SK-N-SH (cell line): Measurements from ENCODE around the gene ZFAND2A. TPM values are rescaled to one million over a fixed set of nuclear protein-coding genes. Genes with fewer than 3 reads are reported as not detected.

Source experiments
- CTCF ChIA-PET: fragments of 300-600, 350-600 bp; formaldehyde crosslinking; extraction: SDS; loops from one replicate; lab custom pipeline; 2021; lab: Yijun Ruan, JAX
- POLR2A ChIA-PET: fragments of 350-600 bp; sonication (Branson Sonifier 250); formaldehyde crosslinking; extraction: SDS; loops from one replicate; lab custom pipeline; 2020; ENCODE audit warnings: antibody characterized with exemption, inconsistent platforms; lab: Yijun Ruan, JAX
- DNase-seq: peaks from one replicate; pipeline ENCODE4 v3.0.0; 2012
- H2AFZ ChIP-seq: fragments of 200-600 bp; sonication (generic); 2 replicates; pipeline ENCODE4 v1.8.1; 2016; ENCODE audit warnings: antibody characterized with exemption, mild to moderate bottlenecking, low read depth
- H3F3A ChIP-seq: fragments of 200-600 bp; sonication (generic); replicated peaks from 2 replicates; pipeline ENCODE3; 2016; ENCODE audit warnings: antibody characterized with exemption, mild to moderate bottlenecking; ENCODE audit not compliant: insufficient read depth
- H3K27ac ChIP-seq, 2 experiments: fragments of 200-500 bp in 1 of 2; fragments of 200-600 bp in 1 of 2; sonication (Bioruptor generic) in 1 of 2; sonication (generic), shearing (Covaris generic) in 1 of 2; 2 replicates each; pipeline versions ENCODE4 v1.5.1 to v1.6.1; 2014 to 2016; ENCODE audit warnings: low read depth in 2 of 2, inconsistent platforms in 1 of 2, low read length in 1 of 2, mild to moderate bottlenecking in 1 of 2, mixed read lengths in 1 of 2
- H3K27me3 ChIP-seq: fragments of 200-600 bp; sonication (generic), shearing (Covaris generic); 2 replicates; pipeline ENCODE4 v1.6.1; 2016; ENCODE audit warnings: mixed run types; ENCODE audit not compliant: insufficient read depth
- H3K36me3 ChIP-seq, 2 experiments: fragments of 200-500 bp in 1 of 2; fragments of 200-600 bp in 1 of 2; sonication (Bioruptor generic) in 1 of 2; sonication (generic) in 1 of 2; replicated peaks in 1 of 2; 2 replicates each; pipeline versions ENCODE3 to v1.5.1; 2014 to 2016; ENCODE audit warnings: low read length in 1 of 2, mild to moderate bottlenecking in 1 of 2; ENCODE audit not compliant: insufficient read depth in 2 of 2, control insufficient read depth in 1 of 2
- H3K4me1 ChIP-seq, 2 experiments: fragments of 200-500 bp in 1 of 2; fragments of 200-600 bp in 1 of 2; sonication (Bioruptor generic) in 1 of 2; sonication (generic), shearing (Covaris generic) in 1 of 2; 2 replicates each; pipeline versions ENCODE4 v1.5.1 to v1.6.1; 2014 to 2016; ENCODE audit warnings: low read depth in 1 of 2, low read length in 1 of 2, mixed run types in 1 of 2; ENCODE audit not compliant: insufficient read depth in 2 of 2, control insufficient read depth in 1 of 2
- H3K4me2 ChIP-seq: fragments of 200-600 bp; sonication (generic), shearing (Covaris generic); 2 replicates; pipeline ENCODE4 v1.6.1; 2017; ENCODE audit warnings: mixed run types
- H3K4me3 ChIP-seq, 2 experiments: fragments of 200-500 bp in 1 of 2; fragments of 200-600 bp in 1 of 2; sonication (Bioruptor generic) in 1 of 2; sonication (generic), shearing (Covaris generic) in 1 of 2; 2 replicates each; pipeline versions ENCODE4 v1.5.1 to v1.8.1; 2014 to 2016; ENCODE audit warnings: low read depth in 2 of 2, inconsistent platforms in 1 of 2, low read length in 1 of 2, mild to moderate bottlenecking in 1 of 2, mixed read lengths in 1 of 2, moderate library complexity in 1 of 2
- H3K79me2 ChIP-seq: fragments of 200-600 bp; sonication (generic); 2 replicates; pipeline ENCODE4 v1.8.1; 2017; ENCODE audit warnings: mild to moderate bottlenecking; ENCODE audit not compliant: insufficient read depth
- H3K9ac ChIP-seq: fragments of 200-600 bp; sonication (generic); 2 replicates; pipeline ENCODE4 v1.6.1; 2017; ENCODE audit warnings: mixed run types
- H3K9me2 ChIP-seq: fragments of 200-600 bp; sonication (generic); 2 replicates; pipeline ENCODE4 v1.6.1; 2017; ENCODE audit warnings: mixed run types
- H3K9me3 ChIP-seq: fragments of 200-600 bp; sonication (generic); 2 replicates; pipeline ENCODE4 v1.6.1; 2017; ENCODE audit warnings: mixed run types, mild to moderate bottlenecking, moderate library complexity
- H4K20me1 ChIP-seq: fragments of 200-600 bp; sonication (generic); 2 replicates; pipeline ENCODE4 v1.6.1; 2017; ENCODE audit warnings: mild to moderate bottlenecking, mixed run types; ENCODE audit not compliant: insufficient read depth
- EP300 ChIP-seq, 2 experiments: IDR thresholded peaks; 2 replicates each; pipeline versions ENCODE4 v1.4.0 to v1.6.1; 2012; ENCODE audit warnings: borderline replicate concordance in 1 of 2, low read depth in 1 of 2, low read length in 1 of 2
- EZH2phosphoT487 ChIP-seq: fragments of 200-600 bp; sonication (generic); IDR thresholded peaks from 2 replicates; pipeline ENCODE4 v1.6.1; 2017; ENCODE audit warnings: low read depth, mixed run types, mild to moderate bottlenecking, antibody characterized with exemption, moderate library complexity, borderline replicate concordance
- FOSL2 ChIP-seq: IDR thresholded peaks from 2 replicates; pipeline ENCODE4 v1.4.0; 2012; ENCODE audit warnings: low read depth, mild to moderate bottlenecking, moderate library complexity, borderline replicate concordance
- FOXM1 ChIP-seq: IDR thresholded peaks from 2 replicates; pipeline ENCODE4 v1.4.0; 2012; ENCODE audit warnings: low read depth, mild to moderate bottlenecking
- GABPA ChIP-seq: IDR thresholded peaks from 2 replicates; pipeline ENCODE4 v1.4.0; 2012; ENCODE audit warnings: low read depth, mild to moderate bottlenecking
- GATA2 ChIP-seq: sonication (generic); formaldehyde crosslinking; IDR thresholded peaks from 2 replicates; pipeline ENCODE4 v1.5.0; 2020; ENCODE audit warnings: mild to moderate bottlenecking, missing genetic modification reagents
- MEF2A ChIP-seq: IDR thresholded peaks from 2 replicates; pipeline ENCODE4 v1.4.0; 2012; ENCODE audit warnings: low read depth, borderline replicate concordance
- MXI1 ChIP-seq: IDR thresholded peaks from 2 replicates; pipeline ENCODE4 v1.6.1; 2012; ENCODE audit warnings: mild to moderate bottlenecking, low read depth, low read length, improper control_type of control experiment
- NFIC ChIP-seq: IDR thresholded peaks from 2 replicates; pipeline ENCODE4 v1.4.0; 2012; ENCODE audit warnings: borderline replicate concordance
- NRF1 ChIP-seq: IDR thresholded peaks from 2 replicates; pipeline ENCODE4 v1.6.1; 2012; ENCODE audit warnings: low read depth, mild to moderate bottlenecking, low read length
- POLR2AphosphoS5 ChIP-seq: IDR thresholded peaks from 2 replicates; pipeline ENCODE4 v1.6.1; 2012; ENCODE audit warnings: low read depth, low read length
- RAD21 ChIP-seq: IDR thresholded peaks from 2 replicates; pipeline ENCODE4 v1.6.1; 2012; ENCODE audit warnings: mild to moderate bottlenecking, low read length
- RXRA ChIP-seq: IDR thresholded peaks from 2 replicates; pipeline ENCODE4 v1.4.0; 2012; ENCODE audit warnings: low read depth, mild to moderate bottlenecking, borderline replicate concordance
- SMC3 ChIP-seq: IDR thresholded peaks from 2 replicates; pipeline ENCODE4 v1.6.1; 2012; ENCODE audit warnings: low read depth, low read length, improper control_type of control experiment
- USF2 ChIP-seq: fragments of 150-350 bp; IDR thresholded peaks from 2 replicates; pipeline ENCODE4 v1.6.1; 2017; ENCODE audit warnings: antibody characterized with exemption, low read length, low read depth, borderline replicate concordance
- WGBS: methylation state at CpG from one replicate; pipeline ENCODE4 v1.1.6; 2017; ENCODE audit warnings: low lambda C conversion rate; 5-methylcytosine and 5-hydroxymethylcytosine counted together
- polyA plus RNA-seq, 3 experiments: library from polyadenylated mRNA; depleted of rRNA; stranded (reverse); fragments of >200 nt; gene quantifications; 2 replicates each; pipeline ENCODE4 v1.2.3, GENCODE V29; 2012
- TF ChIP-seq, protein P1 (sequence below): IDR thresholded peaks from 2 replicates; pipeline ENCODE4 v1.4.0; 2012; ENCODE audit warnings: low read depth, borderline replicate concordance
- TF ChIP-seq, protein P2 (sequence below): IDR thresholded peaks from 2 replicates; pipeline ENCODE4 v1.4.0; 2012; ENCODE audit warnings: low read depth

The ZFAND2A gene
- polyA plus RNA-seq, 1 of the 3 experiments (the other 2 are of a cell fraction): 38.9 TPM

GRCh38 chr7:1106793-1107421 is 53.1 kb downstream of the ZFAND2A start (continued):
- TF ChIP-seq POLR2AphosphoS5: no peak
- TF ChIP-seq, protein P1, sequence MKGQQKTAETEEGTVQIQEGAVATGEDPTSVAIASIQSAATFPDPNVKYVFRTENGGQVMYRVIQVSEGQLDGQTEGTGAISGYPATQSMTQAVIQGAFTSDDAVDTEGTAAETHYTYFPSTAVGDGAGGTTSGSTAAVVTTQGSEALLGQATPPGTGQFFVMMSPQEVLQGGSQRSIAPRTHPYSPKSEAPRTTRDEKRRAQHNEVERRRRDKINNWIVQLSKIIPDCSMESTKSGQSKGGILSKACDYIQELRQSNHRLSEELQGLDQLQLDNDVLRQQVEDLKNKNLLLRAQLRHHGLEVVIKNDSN: no peak

DNA sequence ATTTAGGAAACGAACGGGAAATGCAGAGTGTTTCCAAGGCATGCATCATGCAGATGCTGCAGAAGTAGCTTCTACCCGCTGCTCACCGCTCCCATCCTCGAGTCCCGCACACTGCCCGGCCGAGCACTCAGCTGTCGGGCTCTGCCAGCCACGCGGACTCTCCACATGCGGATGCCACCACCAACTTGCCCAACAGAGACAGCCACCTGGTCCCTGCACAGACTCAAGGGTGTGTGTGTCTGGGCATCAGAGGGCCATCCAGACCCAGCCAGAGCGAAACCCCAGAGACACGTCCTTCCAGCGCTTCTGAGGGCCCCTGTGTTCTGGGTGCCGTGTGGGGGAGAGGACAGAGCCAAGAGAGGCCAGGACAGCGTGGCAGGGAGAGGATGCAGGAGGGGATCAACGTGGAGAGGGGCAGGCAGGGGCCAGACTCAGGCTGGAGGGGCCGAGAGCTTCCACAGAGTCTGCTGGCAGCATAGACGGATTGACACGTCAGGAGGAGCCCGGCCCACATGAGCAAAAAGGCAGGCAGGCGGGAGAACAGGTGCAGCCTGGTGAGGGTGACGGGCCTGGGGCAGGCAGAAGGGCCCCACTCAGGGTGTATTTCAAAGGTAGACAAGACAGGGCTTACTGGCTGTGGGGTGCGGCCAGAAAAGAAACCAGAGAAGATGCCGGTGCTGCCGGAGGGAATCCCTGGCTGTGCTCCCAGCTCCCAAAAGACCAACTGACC is 53.8 kb downstream of the ZFAND2A start:
- H3K4me3 ChIP-seq: no peak overlapping the region
- H3K9me3 ChIP-seq: no peaks in the 10 kb centered on the region
- 93% methylated on average over 27 of the region's 27 CpGs for WGBS
- no peaks in the 10 kb centered on the region for H3K9me2 ChIP-seq
- H2AFZ ChIP-seq: no peak overlapping the region
- ChIA-PET CTCF (interaction anchor here (1.3 to 9.8 kb wide), 4 partner anchors 11 to 113 kb away, joined by 3 to 79 read pairs (median 12); partner anchors contain the start of gene GPER1), POLR2A (no interaction called here)
- no peaks in the 10 kb centered on the region for H3K27me3 ChIP-seq
- H3K27ac ChIP-seq: no peak overlapping the region
- peaks cover 18% of the 10 kb centered on the region for H3K79me2 ChIP-seq
- no peak overlapping the region for H3K9ac ChIP-seq
- H3K4me1 ChIP-seq: peaks cover 0 to 7% of the 10 kb centered on the region in 2 experiments; a peak in 1 of 4 replicates
- H3F3A ChIP-seq: no peaks in the 10 kb centered on the region
- peaks cover 0 to 2% of the 10 kb centered on the region in 2 experiments for H3K36me3 ChIP-seq
- peaks cover 16% of the 10 kb centered on the region for H4K20me1 ChIP-seq
- no peak for TF ChIP-seq MXI1
- TF ChIP-seq RAD21: no peak
- TF ChIP-seq MEF2A: no peak
- TF ChIP-seq, protein P2, sequence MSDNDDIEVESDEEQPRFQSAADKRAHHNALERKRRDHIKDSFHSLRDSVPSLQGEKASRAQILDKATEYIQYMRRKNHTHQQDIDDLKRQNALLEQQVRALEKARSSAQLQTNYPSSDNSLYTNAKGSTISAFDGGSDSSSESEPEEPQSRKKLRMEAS: no peak
- TF ChIP-seq SMC3: no peak
- no peak for TF ChIP-seq NRF1
- TF ChIP-seq EP300 (IDR thresholded peaks at IDR 0.05; ENCODE audit: borderline replicate concordance in 1 of 2, low read depth in 1 of 2, low read length in 1 of 2): no peak
- TF ChIP-seq NFIC: no peak
- no peak for TF ChIP-seq USF2
- TF ChIP-seq EZH2phosphoT487: no peak
- TF ChIP-seq POLR2AphosphoS5: no peak
- TF ChIP-seq FOXM1: no peak
- TF ChIP-seq RXRA: no peak
- TF ChIP-seq FOSL2: no peak
- TF ChIP-seq GABPA: no peak
- no peak for TF ChIP-seq GATA2 (CRISPR knock-in tag)
- H3K4me2 ChIP-seq: no peak overlapping the region
- DNase-seq: no peak
